ENCODE data around the gene GOLGA7B.
A peak's percentile ranks its signal among the peaks of the same experiment; 100 is the strongest.

GOLGA7B gene

DNA sequence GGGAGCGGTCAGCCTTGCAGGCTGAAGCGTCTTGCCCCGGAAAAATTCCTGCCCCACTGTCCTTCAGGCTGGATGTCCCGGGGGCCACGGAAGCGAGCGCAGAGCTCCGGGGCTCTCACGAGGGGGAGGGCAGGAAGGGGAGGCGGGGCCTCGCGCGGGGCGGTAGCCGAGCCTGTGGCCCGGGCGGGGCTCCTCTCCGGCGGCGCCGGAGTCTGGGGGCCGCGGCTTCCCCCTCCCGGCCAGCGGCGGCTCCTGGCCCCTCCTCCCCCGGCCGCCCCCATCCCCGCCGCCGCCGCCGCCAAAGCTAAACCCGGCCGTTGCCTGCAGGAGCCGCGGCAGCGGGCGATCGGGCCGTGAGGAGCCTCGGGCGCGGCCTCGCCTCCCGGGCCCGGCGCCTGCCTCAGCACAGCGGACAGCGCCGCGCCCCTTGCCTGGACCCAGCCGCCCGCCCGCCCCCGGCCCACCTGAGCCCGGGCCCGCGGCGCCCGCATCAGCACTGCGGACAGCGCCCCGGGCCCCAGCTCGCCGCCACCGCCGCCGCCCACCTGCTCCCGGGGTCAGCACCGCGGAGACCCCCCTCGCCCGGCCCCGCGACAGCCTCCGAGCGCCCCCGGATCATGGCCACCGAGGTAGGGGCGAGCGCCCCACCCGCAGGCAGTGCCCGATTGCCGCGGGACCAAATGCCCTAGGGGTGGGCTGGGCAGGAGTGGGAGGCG lies at the start of gene GOLGA7B:
TSS of gene GOLGA7B (plus strand) at position 157 of the 716 bp plus-strand sequence. CDS start at position 618, 461 bp downstream.
- peak; percentile 17 for DNase-seq (ENCODE audit: low spot score)

DNA sequence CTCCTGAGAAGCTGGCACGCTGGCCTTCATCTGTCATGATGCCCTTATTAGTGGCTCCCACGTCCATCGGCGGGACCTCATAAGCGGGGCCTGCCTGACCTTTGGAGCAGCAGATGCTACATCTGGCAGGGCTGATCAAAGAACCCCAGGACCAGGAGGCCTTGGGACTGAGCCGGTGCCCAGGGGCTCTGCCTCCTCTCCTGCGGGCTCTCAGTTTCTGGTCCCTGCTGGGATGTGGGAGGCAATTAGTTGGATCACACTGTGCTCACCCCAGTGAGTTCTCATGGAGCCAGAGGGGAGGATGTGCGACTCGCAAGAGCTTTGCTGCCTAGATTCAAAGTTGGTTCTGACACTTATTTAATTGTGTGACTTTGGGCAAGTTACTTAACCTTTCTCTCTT lies 49.2 kb upstream of the GOLGA7B start:
- DNase-seq (ENCODE audit: low spot score), result no peak

DNA sequence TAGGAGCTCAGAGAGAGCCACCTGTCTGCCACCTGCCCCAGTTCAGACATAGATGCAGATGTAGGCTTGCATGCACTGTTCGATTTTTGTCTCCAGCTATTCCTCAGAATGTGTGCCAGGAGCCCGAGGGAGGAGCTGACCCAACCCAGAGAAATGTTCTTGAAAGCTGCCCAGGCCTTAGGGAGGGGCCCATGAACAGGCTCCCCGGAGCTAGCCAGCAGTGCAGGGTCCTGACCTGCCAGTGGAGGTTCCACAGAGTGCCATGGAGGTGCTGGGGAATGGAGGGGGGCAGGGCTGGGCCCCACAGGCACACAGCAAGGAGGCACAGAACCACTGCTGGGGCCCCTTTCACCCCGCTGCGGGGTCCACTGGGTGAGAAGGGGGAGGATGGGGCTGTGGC lies 48.2 kb upstream of the GOLGA7B start:
- no peak for DNase-seq (ENCODE audit: low spot score)

DNA sequence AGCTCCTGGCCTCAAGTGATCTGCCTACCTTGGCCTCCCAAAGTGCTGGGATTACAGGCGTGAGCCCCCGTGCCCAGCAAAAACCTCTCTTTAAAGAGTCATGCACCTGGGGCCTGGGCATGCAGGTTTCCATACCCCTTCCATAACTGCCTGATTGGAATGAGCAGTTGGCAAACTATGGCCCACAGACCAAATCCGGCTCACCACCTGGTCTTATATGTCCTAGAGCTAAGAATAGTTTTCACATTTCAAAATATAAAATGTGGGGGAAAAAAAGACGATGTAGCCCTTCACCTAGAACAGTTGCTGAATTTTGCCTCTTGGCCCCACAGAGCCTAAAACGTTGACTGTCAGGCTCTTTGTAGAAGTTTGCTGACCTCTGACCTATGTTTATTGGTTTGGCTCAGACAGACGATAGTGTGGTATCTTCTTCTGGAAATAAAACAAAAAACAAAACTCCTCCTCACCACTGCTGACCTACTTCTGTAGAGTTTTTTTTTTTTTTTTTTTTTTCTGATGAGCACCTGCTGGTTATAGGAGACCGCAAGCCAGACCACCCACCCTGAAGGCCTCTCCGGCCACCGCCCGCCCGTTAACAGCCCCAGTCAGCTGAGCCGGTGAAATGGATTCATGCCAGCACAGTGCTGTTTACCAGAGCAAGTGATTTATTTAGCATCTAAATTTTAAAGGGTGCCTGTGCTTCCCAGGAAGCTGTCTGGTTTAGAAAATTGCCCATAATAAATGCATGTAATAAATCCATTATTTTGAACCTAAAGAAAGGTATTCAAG lies 44.4 kb upstream of the GOLGA7B start:
- DNase-seq (ENCODE audit: low spot score), result no peak

DNA sequence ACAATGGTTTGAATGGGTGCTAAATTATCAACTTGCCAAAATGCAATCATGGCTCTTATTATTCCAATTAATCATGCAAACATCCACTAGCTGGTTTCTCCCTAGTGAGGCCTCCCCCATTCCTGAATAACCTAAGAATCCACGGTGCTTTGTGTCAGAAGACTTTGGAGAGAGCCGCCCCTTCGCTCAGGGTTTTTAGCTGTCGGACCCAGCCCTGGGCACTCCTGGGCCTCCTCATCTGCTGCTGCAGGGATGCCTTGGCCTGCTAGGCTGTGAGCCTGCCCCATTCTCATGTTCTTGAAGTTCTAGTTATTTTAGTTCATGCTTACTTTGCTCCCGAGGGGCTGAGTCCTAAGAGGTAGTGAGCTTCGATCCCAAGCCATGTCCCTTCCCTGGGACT lies 43.7 kb upstream of the GOLGA7B start:
- DNase-seq (ENCODE audit: low spot score), result no peak

DNA sequence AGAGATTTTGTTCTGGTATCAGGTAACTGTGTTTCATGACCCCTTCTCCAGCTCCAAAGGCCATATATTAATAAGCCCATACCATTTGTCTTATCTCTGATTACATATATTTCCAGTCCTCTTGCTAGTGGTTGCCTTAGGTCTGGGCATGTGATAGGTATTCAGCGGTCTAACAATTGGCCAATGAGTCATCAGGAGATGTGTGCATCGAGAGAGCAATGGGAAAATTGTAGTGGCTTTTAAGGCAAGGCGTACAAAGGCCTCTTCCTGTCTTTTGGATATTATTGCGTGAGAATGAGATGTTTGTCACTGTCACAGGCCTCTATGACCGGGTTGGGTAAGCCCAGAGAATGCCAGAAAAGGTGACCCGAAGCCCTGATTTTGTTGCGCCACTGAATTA lies 39.2 kb upstream of the GOLGA7B start:
- no peak for DNase-seq (ENCODE audit: low spot score)

DNA sequence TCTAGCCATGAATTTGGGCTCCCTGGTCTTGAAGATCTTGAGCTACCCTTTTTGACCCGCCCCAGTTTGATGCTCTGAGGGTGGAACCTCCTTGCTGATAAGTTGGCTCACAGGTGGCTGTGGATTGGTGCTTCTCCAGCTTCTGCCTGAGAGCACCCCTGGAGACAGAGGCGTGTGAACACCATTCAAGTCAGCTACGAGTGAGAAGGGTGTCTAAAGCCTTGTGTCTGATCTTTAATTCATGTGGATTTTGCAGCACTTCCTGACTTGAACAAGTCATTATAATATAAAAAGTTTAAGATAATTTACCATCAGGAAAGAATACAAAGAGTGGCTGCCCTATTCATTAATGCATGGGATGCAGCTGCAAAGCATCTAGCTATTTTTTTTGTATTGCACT lies 37.7 kb upstream of the GOLGA7B start:
- no peak for DNase-seq (ENCODE audit: low spot score)

DNA sequence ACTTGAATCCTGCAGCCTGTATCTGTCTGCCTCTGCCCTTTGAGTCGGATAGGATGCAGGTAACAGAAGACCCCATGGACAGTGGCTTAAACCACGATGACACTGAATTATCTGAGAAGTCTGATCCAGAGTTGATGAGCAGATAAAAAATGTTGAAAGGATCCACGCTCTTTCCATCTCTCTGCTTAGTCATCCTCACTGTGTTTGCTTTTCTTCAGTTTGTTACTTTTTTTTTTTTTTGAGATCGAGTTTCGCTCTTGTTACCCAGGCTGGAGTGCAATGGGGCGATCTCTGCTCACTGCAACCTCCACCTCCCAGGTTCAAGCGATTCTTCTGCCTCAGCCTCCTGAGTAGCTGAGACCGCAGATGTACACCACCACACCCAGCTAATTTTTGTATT lies 36.9 kb upstream of the GOLGA7B start:
- no peak for DNase-seq (ENCODE audit: low spot score)

DNA sequence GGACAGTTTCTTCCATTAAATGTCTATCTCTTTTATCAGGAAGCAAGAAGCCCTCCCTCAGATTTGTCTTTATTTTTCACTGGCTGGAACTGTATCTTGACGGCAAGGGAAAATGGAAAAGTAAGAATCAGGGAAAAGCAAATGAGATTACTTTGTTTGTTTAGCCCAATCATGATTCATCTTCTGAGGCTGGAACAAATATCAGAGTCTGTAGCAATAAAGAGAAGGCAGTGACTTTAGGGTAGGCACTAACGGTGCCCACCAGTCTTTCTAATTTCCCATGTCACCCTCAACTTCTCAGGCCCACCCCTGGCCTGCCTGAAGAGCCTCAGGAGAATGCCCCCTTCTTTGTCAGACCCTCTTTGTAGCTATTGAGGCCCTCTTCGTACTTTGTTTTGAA lies 36.3 kb upstream of the GOLGA7B start:
- no peak for DNase-seq (ENCODE audit: low spot score)

DNA sequence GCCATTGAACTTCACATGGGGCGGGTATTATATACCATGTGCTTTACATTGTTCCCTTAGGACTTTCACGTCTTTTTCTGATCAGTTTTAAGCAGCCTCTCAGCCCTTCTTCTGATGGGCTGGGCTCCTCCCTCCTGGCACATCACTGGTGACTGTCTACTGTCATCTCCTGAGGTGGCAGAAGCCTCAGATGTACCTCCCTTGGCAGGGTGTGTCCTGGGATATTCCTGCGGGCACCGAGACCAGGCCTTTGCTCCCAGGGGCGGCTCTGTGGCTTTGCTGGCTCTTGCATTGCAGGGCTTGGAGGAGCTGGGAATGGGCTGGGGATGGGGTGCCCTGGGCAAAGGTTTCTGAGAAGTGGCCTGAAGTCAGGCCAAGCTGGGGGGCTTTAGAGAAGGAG lies 34.6 kb upstream of the GOLGA7B start:
- DNase-seq (ENCODE audit: low spot score), result no peak

DNA sequence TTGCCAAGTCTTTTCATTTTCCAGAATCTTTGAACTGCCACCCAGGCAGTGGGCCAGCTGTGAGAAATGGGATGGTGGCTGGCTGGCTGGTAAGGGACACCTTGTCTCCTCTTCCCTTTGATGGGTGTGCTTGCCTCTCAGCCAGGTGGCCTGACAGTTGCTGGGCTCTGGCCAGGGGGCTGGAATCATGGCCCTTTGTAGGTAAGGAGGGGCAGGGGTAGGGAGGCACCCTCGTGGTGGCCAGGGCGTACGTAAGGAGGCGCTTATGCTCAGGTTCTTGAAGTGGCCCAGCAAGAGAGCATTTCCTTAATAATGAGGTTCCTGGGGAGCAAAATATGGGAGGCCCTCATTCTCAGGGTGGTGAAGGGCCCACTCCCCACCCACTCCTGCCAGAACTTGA lies 33.0 kb upstream of the GOLGA7B start:
- no peak for DNase-seq (ENCODE audit: low spot score)

DNA sequence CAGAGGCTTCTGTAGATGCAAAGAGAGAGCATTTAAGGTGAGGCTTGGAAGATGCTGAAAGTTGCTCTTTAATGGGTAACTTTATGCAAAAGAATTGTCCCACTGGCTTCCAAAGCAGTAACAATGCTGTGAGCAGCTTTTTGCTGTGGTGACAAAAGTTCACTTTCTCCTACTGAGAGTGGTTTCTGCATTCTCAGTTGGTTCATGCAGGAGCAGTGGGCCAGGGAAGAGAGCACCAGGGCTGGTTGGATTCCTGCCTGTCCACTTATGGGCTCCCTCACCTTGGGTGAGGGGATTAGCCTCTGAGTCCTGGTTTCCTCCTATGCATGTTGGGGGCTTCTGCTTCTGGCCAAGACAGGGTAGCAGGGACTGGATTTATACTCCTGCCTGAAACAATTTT lies 31.1 kb upstream of the GOLGA7B start:
- DNase-seq (ENCODE audit: low spot score), result no peak

DNA sequence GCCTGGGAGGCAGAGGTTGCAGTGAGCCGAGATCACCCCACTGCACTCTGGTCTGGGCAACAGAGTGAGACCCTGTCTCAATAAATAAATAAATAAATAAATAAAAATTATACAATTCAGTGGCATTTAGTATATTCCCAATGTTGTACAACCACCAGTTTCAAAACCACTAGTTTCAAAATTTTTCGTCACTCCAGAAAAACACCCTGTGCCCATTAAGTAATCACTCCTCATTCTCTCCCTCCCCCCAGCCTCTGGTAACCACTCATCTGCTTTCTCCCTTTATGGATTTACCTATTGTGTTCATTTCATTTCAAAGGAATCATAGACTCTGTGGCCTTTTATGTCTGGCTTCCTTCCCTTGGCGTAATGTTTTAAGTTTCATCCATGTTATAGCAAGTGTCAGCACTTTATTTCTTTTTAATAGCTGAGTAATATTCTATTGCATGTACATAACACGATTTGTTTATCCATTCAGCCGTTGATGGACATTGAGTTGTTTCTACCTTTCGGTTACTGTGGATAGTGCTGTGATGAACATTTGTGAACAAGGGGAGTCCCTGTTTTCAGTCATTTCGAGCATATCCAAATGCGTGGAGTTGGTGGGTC lies 29.4 kb upstream of the GOLGA7B start:
- DNase-seq (ENCODE audit: low spot score), result no peak

DNA sequence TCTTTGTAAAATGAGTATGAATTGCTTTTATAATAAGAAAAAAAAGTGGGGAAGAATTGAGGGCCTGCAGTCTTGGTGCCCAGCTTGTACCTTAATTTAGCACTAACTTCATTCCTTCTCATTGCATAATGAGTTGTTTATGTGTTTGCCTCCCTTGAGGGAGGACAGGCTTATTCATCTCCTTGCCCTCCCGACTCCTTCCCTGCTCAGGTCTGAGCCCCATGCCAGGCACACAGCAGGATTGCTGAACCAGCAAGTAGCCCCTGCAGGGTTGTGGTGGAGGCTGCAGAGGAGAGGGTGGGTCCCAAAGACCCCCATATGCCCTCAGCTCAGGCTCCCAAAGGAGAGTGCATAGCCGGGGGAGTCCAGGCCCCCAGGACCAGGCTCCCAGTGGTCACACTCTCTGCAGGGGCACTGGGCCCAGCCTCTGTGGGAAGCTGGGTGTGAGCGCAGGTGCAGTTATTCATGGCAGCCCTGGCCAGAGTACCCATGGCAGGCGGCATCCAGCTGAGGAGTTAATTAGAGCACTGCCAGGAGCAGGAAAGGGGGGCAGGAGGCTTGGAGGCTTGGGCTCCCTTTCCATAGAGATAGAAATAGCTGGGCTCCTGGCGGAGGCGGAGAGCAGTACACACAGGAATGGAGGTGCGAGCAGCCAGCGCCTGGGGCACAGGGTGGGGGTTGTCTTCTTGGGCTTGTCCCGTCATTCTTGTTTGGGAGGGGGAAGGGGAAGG lies 28.2 kb upstream of the GOLGA7B start:
- no peak for DNase-seq (ENCODE audit: low spot score)

DNA sequence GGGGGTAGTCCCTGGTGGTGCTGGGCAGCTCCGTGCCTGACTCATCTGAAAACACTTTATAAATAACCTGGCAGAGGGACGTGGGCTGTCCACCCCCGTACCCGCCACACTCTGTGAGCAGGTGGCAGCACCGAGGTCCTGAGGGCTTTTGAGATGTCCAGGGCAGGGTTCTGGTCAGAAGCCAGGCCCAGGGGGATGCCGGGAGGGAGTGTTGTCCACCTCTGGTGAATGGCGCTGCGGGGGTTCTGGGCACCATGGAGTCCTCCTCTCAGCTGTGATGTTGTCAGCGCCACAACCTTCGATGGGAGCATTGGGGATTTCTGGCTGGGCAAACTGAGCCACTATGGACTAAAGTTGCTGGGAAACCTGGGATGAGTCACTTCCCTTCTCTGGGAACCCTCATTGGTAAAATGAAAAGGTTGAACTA lies 27.4 kb upstream of the GOLGA7B start:
- DNase-seq (ENCODE audit: low spot score), result no peak

DNA sequence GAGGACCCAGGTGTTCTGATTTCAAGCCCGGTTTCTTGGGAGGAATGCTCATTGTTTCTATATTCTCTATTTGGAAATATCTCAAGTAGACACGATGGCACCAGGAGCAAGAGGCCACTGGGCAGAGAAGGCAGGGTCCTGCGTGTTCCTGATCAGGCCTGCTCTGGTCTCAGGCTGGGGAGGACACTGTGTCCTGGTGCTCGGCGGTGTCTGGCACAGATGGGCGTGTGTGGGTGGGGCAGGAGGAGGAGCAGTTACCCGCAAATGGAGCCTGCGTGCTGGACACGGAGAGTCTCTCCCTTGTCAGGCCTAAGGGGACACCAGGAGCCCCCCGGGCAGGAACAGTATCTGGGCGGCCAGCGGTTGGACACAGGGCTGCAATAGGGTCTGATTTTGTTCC lies 25.9 kb upstream of the GOLGA7B start:
- no peak for DNase-seq (ENCODE audit: low spot score)

DNA sequence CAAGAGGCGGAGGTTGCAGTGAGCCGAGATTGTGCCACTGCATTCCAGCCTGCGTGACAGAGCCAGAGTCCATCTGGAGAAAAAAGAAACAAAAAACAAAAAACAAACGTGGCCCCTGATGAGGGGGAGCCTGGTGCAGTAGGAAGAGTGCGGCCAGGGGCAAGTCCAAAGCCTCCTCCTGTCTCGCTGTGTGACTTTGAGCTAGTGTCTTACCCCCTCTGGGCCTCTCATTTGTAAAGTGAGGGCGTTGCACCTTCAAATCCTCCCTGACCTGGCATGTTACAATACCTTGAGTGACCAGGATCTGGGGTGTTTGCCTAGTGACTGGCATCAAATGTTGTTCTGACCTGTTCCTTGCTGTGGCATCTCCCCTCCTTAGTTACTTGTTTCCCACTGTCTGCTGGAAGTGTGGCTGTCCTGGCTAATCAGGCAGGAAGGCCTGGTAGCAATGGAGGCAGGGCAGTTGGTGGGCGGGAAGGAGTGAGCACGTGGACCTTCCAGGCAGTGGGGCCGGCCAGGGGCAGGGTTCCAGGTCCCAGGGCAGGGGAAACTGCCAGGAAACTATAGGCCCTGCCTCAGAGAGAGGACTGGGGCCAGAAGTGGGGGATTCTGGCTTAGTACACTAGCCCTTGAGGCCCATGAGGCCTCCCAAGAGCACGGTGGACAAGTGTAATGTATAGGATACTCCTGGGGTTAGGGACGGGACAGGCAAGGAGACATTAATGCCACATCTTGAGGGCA lies 24.5 kb upstream of the GOLGA7B start:
- no peak for DNase-seq (ENCODE audit: low spot score)

DNA sequence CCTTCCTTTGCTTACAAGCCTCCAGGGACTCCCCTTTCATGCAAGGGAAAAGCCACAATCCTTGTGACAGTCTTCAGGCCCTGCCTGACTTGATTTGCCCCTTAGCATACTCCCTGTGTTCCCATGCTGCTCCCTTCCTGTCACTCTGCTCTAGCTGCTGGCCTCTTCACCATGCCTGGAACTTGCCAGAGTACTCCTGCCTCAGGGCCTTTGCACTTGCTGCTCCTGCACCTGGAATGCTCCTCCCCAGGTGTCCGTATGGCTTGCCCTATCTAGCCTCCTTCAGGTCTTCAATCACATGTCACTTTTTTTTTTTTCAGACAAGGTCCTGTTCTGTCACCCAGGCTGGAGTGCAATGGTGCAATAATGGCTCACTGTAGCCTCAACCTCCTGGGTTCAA lies 22.8 kb upstream of the GOLGA7B start:
- no peak for DNase-seq (ENCODE audit: low spot score)

DNA sequence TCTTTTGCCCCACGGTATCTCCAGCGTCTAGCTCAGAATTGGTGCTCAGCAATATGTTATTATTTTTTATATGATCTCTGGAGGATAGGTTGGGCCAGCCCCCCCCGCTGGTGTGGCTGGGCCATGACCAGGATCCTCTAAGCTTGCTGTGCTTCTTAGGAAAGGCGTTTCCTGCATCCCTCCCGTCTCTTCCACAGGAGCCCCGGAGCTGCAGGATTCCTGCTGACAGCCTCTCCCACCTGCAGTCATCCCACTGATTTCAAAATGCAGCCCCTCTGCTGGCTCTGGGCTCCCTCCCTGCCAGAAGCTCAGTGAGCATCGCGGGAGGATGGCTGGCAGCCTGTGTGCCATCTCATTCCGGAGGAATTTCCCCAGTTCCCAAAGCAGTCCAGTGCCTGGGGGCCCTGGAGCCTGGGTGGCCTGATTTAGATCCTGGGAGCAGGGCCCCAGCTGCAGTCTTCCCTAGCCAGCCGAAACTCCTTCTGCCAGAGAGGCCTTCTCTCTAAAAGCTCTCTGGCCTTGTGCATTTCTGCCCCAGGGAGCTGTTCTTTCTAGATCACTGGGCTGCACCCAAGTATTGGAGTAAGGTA lies 21.8 kb upstream of the GOLGA7B start:
- no peak for DNase-seq (ENCODE audit: low spot score)

DNA sequence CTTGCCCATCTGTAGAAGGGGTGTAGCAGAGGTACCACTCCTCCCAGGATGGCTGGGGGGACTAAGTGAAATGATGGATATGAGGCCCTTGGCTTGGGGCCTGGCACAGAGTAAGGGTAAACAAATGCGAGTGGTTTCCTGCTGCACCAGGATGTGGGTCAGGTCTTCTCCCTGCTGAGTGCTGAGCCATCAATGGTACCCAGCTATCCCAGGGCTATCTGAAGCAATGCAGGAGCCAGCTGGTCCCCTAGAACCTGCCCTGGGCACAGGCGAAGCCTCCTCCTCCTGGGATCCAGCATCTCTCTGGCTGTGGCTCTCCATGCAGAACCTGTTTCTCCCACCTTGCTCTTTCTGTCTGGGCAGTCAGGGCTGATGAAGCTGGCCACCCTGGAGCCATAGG lies 20.9 kb upstream of the GOLGA7B start:
- no peak for DNase-seq (ENCODE audit: low spot score)

DNA sequence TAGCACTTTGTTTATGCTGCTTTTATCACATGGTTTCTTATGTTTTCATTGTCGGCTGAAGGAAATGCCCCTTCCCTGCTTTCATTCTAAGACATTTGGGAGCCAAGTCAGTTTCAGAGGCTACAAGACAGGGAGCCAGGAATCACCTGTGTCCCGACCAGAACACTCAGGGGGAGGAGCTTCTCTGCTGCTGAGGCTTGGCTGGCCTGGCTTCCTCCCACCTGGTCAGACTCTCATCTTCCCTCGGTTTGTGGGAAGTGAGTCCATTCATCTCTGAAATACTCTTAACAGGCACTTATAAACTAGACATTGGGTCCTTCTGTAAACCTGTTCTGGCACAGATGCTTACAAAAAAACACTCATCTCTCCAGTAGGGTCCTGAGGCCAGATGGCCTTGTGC lies 19.6 kb upstream of the GOLGA7B start:
- DNase-seq (ENCODE audit: low spot score), result no peak

DNA sequence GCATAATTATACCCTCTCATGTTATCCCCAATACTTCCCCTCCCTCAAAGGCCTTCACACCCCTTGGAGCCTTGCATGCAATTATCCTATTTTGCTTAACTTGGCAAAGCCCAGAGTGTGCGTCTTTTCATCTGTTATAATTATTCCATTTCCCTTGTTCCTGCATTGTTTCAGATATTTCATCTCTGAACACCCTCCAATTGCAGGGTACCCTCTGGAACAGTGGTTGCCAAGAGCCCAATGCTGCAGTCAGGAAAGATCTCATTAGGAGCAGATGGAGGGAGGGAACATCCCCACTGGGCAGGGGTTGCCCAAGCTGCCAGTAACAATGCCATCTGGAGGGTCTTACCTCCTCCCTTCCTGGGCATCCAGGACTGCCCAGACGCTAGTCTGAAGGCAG lies 18.4 kb upstream of the GOLGA7B start:
- no peak for DNase-seq (ENCODE audit: low spot score)
